ENCODE results near the gene MAB21L4.

MAB21L4 gene

GRCh38 chr2:240895656-240896388, at the start of gene MAB21L4:
Gene MAB21L4, minus strand, starts transcription at chr2:240896156. Its CDS starts 159 bp downstream, at chr2:240895997.
- DNase-seq = no peak

GRCh38 chr2:240936106-240936505, 40.1 kb upstream of the MAB21L4 start:
- no peak for DNase-seq

- no peak for DNase-seq
These were observed 39.3 kb upstream of the MAB21L4 start for GRCh38 chr2:240935103-240935876.

- no peak for DNase-seq
These were observed 38.7 kb upstream of the MAB21L4 start for GRCh38 chr2:240934701-240935102.

GRCh38 chr2:240933966-240934700, 38.2 kb upstream of the MAB21L4 start:
- DNase-seq = no peak

GRCh38 chr2:240933048-240933965, 37.4 kb upstream of the MAB21L4 start:
- DNase-seq = no peak

- no peak for DNase-seq
These were observed 36.7 kb upstream of the MAB21L4 start for GRCh38 chr2:240932724-240933047.

- DNase-seq = no peak
These were observed 36.2 kb upstream of the MAB21L4 start for GRCh38 chr2:240932001-240932723.

- DNase-seq = no peak
These were observed 35.5 kb upstream of the MAB21L4 start for GRCh38 chr2:240931319-240931949.

- no peak for DNase-seq
These were observed 34.8 kb upstream of the MAB21L4 start for GRCh38 chr2:240930631-240931318.

GRCh38 chr2:240930096-240930630, 34.2 kb upstream of the MAB21L4 start:
- DNase-seq = no peak

GRCh38 chr2:240929364-240930095, 33.6 kb upstream of the MAB21L4 start:
- no peak for DNase-seq

- DNase-seq = no peak
These were observed 32.8 kb upstream of the MAB21L4 start for GRCh38 chr2:240928476-240929363.

- DNase-seq = no peak
These were observed 31.4 kb upstream of the MAB21L4 start for GRCh38 chr2:240927390-240927781.

GRCh38 chr2:240926516-240927389, 30.8 kb upstream of the MAB21L4 start:
- no peak for DNase-seq

- no peak for DNase-seq
These were observed 29.9 kb upstream of the MAB21L4 start for GRCh38 chr2:240925568-240926515.
